IPS-20b (cell line): Measurements from ENCODE around the gene MEP1A.
"Not testable (repeated sequence)": the region's sequence is repeated elsewhere in the genome, so short reads cannot be mapped to it uniquely, and the experiment has no call there.

ENCODE experiments used
- H3K27ac ChIP-seq: one replicate; pipeline ENCODE4 v1.5.1; 2013; ENCODE audit warnings: low read length
- H3K27me3 ChIP-seq: 2 replicates; pipeline ENCODE4 v1.6.1; 2013; ENCODE audit warnings: mild to moderate bottlenecking, low read length, inconsistent platforms; ENCODE audit not compliant: insufficient read depth
- H3K36me3 ChIP-seq: 2 replicates; pipeline ENCODE4 v1.6.1; 2013; ENCODE audit warnings: low read depth, mild to moderate bottlenecking, inconsistent platforms, low read length, moderate library complexity; ENCODE audit not compliant: insufficient read depth
- H3K4me1 ChIP-seq: 2 replicates; pipeline ENCODE4 v1.6.1; 2013; ENCODE audit warnings: mild to moderate bottlenecking, control low read depth, inconsistent platforms, low read length, moderate library complexity; ENCODE audit not compliant: insufficient read depth
- H3K4me3 ChIP-seq: 2 replicates; pipeline ENCODE4 v1.5.1; 2013; ENCODE audit warnings: mild to moderate bottlenecking, low read length, inconsistent platforms
- H3K9ac ChIP-seq: 2 replicates; pipeline ENCODE4 v1.6.1; 2013; ENCODE audit warnings: low read depth, mild to moderate bottlenecking, inconsistent platforms, low read length, moderate library complexity
- H3K9me3 ChIP-seq: 2 replicates; pipeline ENCODE4 v1.6.1; 2013; ENCODE audit warnings: mild to moderate bottlenecking, low read depth, low read length, inconsistent platforms; ENCODE audit not compliant: insufficient read depth

MEP1A gene

DNA sequence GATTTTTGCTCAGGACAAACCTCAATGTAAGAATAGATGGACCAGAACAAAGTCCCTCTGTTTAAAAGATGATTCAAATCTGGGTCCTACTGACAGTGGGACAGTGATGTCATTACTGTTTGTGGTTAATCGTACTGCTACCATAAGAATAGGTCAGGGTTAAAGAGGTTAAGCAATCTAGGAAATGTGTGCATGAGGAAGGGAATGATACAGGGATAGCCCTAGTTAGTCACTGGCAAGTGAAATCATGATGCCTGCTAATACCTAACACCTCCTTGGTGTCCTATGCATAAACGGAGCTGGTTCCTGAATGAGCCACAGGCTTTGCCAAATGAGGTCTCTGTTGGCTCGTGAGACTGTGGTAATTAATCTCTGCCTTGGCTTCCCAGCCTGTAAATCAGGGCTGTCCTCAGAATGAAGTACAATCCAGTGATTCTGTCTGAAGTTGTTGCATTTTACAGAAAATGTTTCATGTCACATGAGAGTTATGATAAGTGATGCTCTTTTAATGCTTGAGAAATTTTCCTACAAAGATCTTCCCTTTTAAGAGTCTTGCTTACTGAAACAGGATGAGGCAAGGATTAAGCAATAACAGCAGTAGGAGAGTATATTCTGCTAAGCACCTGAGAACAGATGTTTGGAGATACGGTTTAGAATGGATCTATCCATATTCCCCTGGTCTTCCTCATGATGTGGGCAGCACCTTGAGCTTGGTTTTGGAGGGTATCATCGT is 3.8 kb downstream of the MEP1A start:
- Histone ChIP-seq H3K36me3 (no peaks in the 10 kb centered on the region), H3K4me1 (no peaks in the 10 kb centered on the region), H3K9ac (no peak overlapping the region), H3K9me3 (no peaks in the 10 kb centered on the region), H3K27me3 (no peaks in the 10 kb centered on the region), H3K4me3 (no peak overlapping the region), H3K27ac (no peak overlapping the region)

DNA sequence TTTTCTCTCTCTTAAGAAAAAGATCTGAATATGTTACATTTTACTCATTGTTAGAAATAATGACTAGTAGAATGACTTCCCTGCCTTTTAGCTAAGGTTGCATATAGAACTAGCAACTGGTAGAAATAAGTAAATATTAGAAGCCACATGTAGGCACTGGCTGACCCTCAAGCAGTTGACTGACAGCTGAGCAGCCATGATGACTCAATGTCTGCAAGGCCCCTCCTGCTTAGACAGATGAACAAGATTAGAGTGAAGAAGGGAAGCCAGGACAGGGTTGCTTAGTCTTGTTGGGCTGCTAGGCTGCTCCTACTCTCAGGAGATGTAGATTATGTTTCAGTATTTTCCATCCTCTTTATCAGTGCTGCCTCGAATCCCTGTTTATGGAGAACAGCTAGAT is 6.5 kb downstream of the MEP1A start:
- Histone ChIP-seq H3K9ac (no peak overlapping the region), H3K4me3 (no peak overlapping the region), H3K36me3 (no peaks in the 10 kb centered on the region), H3K4me1 (no peaks in the 10 kb centered on the region), H3K27ac (no peak overlapping the region), H3K27me3 (no peaks in the 10 kb centered on the region), H3K9me3 (no peaks in the 10 kb centered on the region)

DNA sequence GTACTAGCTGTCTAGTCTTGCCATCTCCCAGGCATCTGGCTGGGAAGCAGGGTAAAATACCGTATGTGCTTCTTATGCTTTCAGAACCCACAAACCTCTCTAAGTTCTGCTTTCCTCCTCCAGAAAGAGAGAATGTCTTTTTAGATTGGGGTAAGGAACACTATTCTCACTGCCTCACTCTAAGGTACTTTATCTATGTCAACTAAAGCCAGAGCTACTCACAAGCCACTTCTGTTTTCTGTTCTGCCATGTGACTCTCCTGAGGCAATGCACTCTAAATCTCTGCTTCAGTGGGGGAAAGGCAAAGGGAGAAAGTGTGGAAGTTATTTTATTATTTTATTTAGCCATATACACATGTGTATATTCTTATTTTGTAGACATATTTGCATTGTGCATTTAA is 15.6 kb downstream of the MEP1A start:
- Histone ChIP-seq H3K36me3 (no peaks in the 10 kb centered on the region), H3K4me3 (no peak overlapping the region), H3K27me3 (no peaks in the 10 kb centered on the region), H3K9ac (no peak overlapping the region), H3K4me1 (no peaks in the 10 kb centered on the region), H3K9me3 (no peaks in the 10 kb centered on the region), H3K27ac (no peak overlapping the region)

DNA sequence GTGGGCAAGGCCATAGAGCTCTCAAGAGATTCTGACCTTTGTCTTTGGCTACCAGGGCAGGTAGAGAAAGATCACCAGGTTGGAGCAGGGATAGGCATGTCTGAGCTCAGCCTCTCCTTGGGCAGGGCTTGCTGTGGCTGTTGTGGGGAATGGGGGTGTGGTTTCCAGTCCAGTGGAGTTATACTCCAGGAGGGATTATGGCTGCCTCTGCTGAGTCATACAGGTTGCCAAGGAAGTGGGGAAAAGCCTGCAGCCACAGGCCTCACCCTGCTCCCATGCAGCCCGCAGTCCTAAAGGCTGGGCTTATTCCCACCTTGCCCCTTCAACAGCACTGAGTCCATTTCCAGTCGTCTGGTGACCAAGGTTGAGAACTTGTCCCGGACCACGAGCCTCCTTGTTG is 21.9 kb downstream of the MEP1A start:
- no peaks in the 10 kb centered on the region for H3K9me3 ChIP-seq
- H3K36me3 ChIP-seq: no peaks in the 10 kb centered on the region
- no peak overlapping the region for H3K27ac ChIP-seq
- H3K27me3 ChIP-seq: no peaks in the 10 kb centered on the region
- H3K4me1 ChIP-seq: no peaks in the 10 kb centered on the region
- no peak overlapping the region for H3K9ac ChIP-seq
- H3K4me3 ChIP-seq: no peak overlapping the region

DNA sequence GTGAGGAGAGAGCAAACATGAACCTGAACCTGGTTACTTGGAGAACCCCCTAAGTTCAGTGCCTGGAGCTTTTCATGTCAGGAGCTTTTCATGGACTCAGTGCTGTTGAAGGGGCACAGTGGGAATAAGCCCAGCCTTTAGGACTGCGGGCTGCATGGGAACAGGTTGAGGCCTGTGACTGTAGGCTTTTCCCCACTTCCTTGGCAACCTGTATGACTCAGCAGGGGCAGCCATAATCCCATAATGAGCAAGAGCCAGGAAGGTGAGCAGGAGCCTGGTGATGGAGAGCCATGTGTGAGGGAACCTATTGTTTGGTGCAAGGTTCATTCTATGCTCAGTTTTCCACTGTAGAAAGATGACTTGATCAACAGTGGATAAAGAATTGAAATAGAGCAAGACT is 23.4 kb downstream of the MEP1A start:
- Histone ChIP-seq H3K4me1 (no peaks in the 10 kb centered on the region), H3K4me3 (no peak overlapping the region), H3K27me3 (no peaks in the 10 kb centered on the region), H3K27ac (no peak overlapping the region), H3K36me3 (no peaks in the 10 kb centered on the region), H3K9me3 (no peaks in the 10 kb centered on the region), H3K9ac (no peak overlapping the region)

DNA sequence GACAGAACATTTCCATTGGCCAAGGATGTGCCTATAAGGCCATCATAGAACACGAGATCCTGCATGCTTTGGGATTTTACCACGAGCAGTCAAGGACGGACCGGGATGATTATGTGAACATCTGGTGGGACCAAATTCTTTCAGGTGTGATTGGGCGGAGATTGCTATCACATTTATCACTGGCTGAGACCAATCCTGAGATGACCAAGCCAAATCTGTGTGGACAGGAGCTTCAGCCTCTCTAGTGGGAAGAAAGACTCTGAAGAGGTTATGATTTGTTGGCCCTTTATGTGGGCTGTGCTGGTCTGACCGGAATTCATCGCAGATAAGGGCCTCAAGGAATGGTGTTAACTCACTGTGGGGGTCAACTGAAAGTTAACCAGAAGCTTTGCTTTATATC is 26.4 kb downstream of the MEP1A start:
- Histone ChIP-seq H3K36me3 (no peaks in the 10 kb centered on the region), H3K27ac (no peak overlapping the region), H3K4me1 (no peaks in the 10 kb centered on the region), H3K9ac (no peak overlapping the region), H3K9me3 (no peaks in the 10 kb centered on the region), H3K27me3 (no peaks in the 10 kb centered on the region), H3K4me3 (no peak overlapping the region)

DNA sequence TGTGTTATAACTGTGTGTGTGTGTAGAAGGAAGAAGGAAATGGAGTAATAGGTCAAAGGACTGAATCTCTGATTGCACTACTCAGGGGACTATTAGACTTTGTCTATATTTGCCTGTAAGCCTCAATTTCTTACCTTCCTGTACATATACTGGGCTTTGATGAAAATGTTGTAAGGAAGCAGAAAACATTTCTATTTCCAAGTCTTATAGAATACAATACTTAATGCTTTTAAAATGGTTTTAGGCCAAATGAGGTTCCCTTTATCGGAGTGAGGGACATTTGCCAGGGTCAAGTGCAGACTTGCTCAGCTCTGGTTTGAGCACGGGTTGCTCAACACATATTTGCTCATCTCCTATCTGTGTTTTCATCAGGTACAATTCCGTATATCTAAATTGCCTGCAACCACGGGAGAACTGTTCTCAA is 28.3 kb downstream of the MEP1A start:
- Histone ChIP-seq H3K4me3 (no peak overlapping the region), H3K27me3 (no peaks in the 10 kb centered on the region), H3K27ac (no peak overlapping the region), H3K9me3 (no peaks in the 10 kb centered on the region), H3K4me1 (no peaks in the 10 kb centered on the region), H3K9ac (no peak overlapping the region), H3K36me3 (no peaks in the 10 kb centered on the region)

DNA sequence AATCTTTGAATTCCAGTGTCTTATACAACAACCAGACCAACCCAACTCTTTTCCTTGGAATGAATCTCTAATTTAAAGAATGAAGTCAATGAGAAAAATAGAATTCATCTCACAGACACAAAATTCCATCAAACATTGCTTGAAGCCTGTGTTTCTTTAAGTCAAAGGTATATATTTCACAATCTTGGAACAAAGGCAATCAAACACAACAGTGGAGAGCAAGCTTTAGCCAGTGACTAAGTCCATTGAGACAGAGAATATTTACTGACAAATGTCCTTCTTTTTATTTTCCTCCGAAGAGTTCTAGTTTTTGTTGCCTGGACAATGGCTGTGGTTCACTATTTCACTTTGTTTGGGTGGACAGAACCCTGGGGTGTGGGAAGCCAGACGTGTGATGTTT is 35.8 kb downstream of the MEP1A start:
- Histone ChIP-seq H3K27ac (no peak overlapping the region), H3K4me1 (no peaks in the 10 kb centered on the region), H3K4me3 (no peak overlapping the region), H3K36me3 (no peaks in the 10 kb centered on the region), H3K9me3 (no peaks in the 10 kb centered on the region), H3K9ac (no peak overlapping the region), H3K27me3 (no peaks in the 10 kb centered on the region)

DNA sequence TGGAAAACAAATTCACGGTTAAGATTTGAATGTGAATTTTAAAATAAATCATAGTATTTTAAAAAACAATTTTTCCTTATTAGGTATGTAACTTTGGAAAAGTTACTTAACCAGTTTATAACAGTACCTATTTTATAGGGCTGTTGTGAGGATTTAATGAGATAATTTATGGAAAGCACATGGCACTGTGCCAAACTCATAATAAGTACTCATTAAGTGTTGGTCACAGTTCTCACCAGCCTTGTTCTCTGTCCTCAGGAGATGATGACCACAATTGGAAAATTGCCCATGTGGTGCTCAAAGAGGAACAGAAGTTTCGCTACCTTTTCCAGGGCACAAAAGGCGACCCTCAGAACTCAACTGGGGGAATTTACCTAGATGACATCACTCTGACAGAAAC is 39.6 kb downstream of the MEP1A start:
- Histone ChIP-seq H3K9ac (no peak overlapping the region), H3K4me3 (no peak overlapping the region), H3K36me3 (no peaks in the 10 kb centered on the region), H3K27ac (no peak overlapping the region), H3K9me3 (no peaks in the 10 kb centered on the region), H3K4me1 (no peaks in the 10 kb centered on the region), H3K27me3 (no peaks in the 10 kb centered on the region)

DNA sequence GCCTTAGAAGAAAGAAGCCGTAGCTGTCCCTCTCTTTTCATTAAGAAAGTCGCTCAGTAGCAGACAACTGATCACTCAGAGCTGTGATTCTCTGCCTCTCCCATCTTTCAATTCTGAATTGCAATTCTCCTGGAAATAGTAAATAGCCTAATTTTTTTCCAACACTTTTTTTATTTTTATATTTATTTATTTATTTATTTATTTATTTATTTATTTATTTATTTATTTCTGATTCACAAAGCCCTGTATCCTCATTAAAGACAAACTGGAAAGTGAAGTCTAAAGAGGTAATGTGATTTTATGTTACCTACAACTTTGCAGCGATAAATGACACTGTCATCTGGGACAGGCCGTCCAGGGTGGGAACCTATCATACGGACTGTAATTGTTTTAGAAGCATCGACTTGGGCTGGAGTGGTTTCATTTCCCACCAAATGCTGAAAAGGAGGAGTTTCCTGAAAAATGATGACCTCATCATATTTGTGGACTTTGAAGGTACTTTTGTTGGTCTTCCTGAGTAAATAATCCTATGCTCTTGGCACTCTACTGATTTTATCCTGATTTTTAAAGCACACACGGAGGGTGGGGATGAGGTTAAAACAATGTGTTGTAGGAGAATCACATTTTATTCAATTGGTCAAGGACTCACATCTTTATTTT is 41.2 kb downstream of the MEP1A start:
- H3K4me3 ChIP-seq, H3K4me1 ChIP-seq, H3K27me3 ChIP-seq, H3K9me3 ChIP-seq, H3K36me3 ChIP-seq, H3K27ac ChIP-seq, H3K9ac ChIP-seq: not testable (repeated sequence)

DNA sequence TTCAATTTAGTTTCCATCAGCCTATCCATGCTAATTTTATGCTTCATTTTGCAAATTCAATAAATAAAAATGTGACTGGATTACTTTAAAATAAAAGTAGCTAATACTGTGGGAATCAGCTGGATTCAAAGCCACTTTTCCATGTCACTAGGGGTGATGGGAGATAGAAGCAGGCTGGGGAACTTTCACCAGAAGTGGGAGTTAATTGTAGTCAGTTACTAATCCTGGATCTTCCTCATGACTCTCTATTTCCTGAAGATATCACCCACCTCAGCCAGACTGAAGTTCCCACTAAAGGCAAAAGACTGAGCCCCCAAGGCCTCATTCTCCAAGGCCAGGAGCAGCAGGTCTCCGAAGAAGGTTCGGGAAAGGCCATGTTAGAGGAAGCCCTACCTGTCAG is 41.8 kb downstream of the MEP1A start:
- H3K9me3 ChIP-seq, H3K4me3 ChIP-seq, H3K27ac ChIP-seq, H3K27me3 ChIP-seq, H3K9ac ChIP-seq, H3K4me1 ChIP-seq, H3K36me3 ChIP-seq: not testable (repeated sequence)

DNA sequence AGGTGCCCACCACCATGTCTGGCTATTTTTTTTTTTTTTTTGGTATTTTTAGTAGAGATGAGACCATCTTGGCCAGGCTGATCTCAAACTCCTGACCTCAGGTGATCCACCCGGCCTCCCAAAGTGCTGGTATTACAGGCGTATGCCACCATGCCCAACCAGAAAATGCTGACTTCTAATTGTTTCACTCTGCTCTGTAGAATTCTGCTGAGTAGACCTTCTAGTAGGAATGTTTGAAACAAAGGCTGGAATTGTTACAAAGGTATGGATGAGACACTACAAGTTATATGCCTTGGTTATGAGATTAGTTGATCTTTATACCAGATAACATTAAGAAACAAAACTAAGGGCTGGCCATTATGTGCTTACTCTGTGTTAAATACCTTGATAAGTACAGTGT is 44.8 kb downstream of the MEP1A start:
- H3K4me3 ChIP-seq: no peak overlapping the region
- H3K27me3 ChIP-seq: no peaks in the 10 kb centered on the region
- H3K27ac ChIP-seq: no peak overlapping the region
- H3K9me3 ChIP-seq: peaks cover 21% of the 10 kb centered on the region
- H3K36me3 ChIP-seq: no peaks in the 10 kb centered on the region
- H3K9ac ChIP-seq: no peak overlapping the region
- no peaks in the 10 kb centered on the region for H3K4me1 ChIP-seq
